Esophagus squamous epithelium (tissue), 5 donors: ENCODE results near the gene NAE1. TPM values are rescaled to one million over a fixed set of nuclear protein-coding genes. Genes with fewer than 3 reads are reported as not detected.

Experiments used
- DNase-seq: peaks from one replicate; lab custom pipeline; 2025; lab: John Stamatoyannopoulos, UW
- H3K27ac ChIP-seq, 4 donors: fragments of 200-600 bp; sonication (generic); one replicate each; pipeline ENCODE4 v1.5.1; 2016 to 2019; ENCODE audit warnings: mild to moderate bottlenecking in 1 of 4
- H3K27me3 ChIP-seq, 4 donors: fragments of 200-600 bp; sonication (generic); 1 replicate in 3 of 4; 2 replicates in 1 of 4; pipeline versions ENCODE4 v1.5.1 to v1.6.0; 2017 to 2021; ENCODE audit warnings: antibody characterized with exemption in 1 of 4
- H3K36me3 ChIP-seq, 3 donors: fragments of 200-600 bp; sonication (generic); one replicate each; pipeline ENCODE4 v1.5.1; 2016 to 2019
- H3K4me1 ChIP-seq, 3 donors: fragments of 200-600 bp; sonication (generic); one replicate each; pipeline ENCODE4 v1.5.1; 2017 to 2019
- H3K4me3 ChIP-seq, 4 donors: fragments of 200-600 bp; sonication (generic); 1 replicate in 3 of 4; 2 replicates in 1 of 4; pipeline ENCODE4 v1.5.1; 2016 to 2019; ENCODE audit warnings: mild to moderate bottlenecking in 2 of 4, moderate library complexity in 1 of 4
- H3K9me3 ChIP-seq, 3 donors: fragments of 200-600 bp; sonication (generic); one replicate each; pipeline ENCODE4 v1.5.1; 2016 to 2019
- POLR2A ChIP-seq, 4 donors: fragments of 450-650 bp; IDR thresholded peaks; one replicate each; pipeline ENCODE4 v1.6.1; 2017; ENCODE audit warnings: antibody characterized with exemption in 4 of 4, mild to moderate bottlenecking in 4 of 4, moderate library complexity in 3 of 4
- WGBS, 2 donors: methylation state at CpG; one replicate each; pipeline ENCODE4 v1.1.5; 2018; 5-methylcytosine and 5-hydroxymethylcytosine counted together
- intact Hi-C: fragments of 100-400 bp; cut with DNase I; formaldehyde crosslinking; loops from one replicate; pipeline ENCODE4 v1.15.0; 2022
- total RNA-seq, 4 donors: library from RNA; depleted of rRNA; stranded (reverse); fragments of >200 nt; gene quantifications; one replicate each; pipeline ENCODE4 v1.1.0, GENCODE V29; 2016
- TF ChIP-seq, protein P1 (sequence below), 6 experiments: fragments of 450-650 bp in 4 of 6; fragments of 200-600 bp in 2 of 6; sonication (generic) in 2 of 6; IDR thresholded peaks; one replicate each; pipeline ENCODE4 v1.5.1; 2016 to 2019; ENCODE audit warnings: antibody characterized with exemption in 6 of 6, mild to moderate bottlenecking in 4 of 6, moderate library complexity in 4 of 6
- donor health status: DM: yes; HTN: yes; CAD: no.

NAE1 gene
- total RNA-seq, 4 donors from 2014 or later = 31.4 to 74.7 (median 45.7) TPM

DNA sequence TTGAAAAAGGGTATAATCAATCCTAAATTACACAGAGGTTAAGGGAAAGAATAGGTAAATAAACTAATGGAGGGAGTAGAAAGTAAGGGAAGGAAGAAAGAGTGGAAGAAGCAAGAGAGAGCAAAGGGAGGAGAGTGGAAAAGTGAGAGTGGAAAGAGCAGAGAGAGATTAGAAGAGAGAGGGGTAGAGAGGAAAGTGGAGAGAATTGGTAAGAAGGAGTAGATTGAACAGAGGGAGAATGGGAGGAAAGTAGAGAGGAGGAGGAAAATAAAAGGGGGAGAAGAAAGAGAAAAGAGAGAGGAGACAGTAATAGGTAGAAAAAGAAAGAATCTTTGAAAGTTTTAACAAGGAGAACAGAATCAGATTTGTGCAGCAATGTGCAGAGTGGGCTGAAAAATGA, 54.3 kb downstream of the NAE1 start:
- Histone ChIP-seq H3K27me3 (no peaks in the 10 kb centered on the region), H3K36me3 (no peaks in the 10 kb centered on the region)
- intact Hi-C loops = no loop called here

DNA sequence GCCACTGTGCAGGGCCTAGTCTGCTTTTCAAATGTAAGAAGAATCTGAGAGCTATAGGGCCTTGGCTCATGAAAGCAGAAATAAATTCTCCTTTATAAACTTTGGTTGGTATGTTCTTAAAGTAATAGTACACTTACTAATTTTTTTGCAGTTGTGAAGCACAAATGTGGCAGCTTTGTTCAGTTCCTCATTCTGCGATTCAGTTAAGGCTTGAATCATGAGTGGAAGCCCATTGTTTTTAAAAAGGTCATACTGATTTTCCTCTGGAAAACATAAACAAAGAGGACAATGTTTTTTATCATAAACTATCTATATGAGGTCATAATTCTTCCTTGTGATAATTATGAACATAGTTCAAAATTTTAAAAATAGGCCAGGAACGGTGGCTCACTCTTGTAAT, 55.8 kb downstream of the NAE1 start:
- intact Hi-C loops = no loop called here
- H3K4me3 ChIP-seq = no peak overlapping the region
- 79 to 80% methylated on average over 2 of the region's 2 CpGs for WGBS, 2 donors
- H3K27ac ChIP-seq = no peak overlapping the region
- no peak for DNase-seq
- no peaks in the 10 kb centered on the region for H3K4me1 ChIP-seq
- no peaks in the 10 kb centered on the region for H3K27me3 ChIP-seq
- H3K9me3 ChIP-seq = no peaks in the 10 kb centered on the region
- no peaks in the 10 kb centered on the region for H3K36me3 ChIP-seq
- TF ChIP-seq POLR2A (IDR thresholded peaks at IDR 0.05) = no peak
- TF ChIP-seq, protein P1, sequence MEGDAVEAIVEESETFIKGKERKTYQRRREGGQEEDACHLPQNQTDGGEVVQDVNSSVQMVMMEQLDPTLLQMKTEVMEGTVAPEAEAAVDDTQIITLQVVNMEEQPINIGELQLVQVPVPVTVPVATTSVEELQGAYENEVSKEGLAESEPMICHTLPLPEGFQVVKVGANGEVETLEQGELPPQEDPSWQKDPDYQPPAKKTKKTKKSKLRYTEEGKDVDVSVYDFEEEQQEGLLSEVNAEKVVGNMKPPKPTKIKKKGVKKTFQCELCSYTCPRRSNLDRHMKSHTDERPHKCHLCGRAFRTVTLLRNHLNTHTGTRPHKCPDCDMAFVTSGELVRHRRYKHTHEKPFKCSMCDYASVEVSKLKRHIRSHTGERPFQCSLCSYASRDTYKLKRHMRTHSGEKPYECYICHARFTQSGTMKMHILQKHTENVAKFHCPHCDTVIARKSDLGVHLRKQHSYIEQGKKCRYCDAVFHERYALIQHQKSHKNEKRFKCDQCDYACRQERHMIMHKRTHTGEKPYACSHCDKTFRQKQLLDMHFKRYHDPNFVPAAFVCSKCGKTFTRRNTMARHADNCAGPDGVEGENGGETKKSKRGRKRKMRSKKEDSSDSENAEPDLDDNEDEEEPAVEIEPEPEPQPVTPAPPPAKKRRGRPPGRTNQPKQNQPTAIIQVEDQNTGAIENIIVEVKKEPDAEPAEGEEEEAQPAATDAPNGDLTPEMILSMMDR (IDR thresholded peaks at IDR 0.05) = no peak

More for the DNA sequence above, 54.3 kb downstream of the NAE1 start:
- TF ChIP-seq, protein P1 (IDR thresholded peaks at IDR 0.05) = no peak
- TF ChIP-seq POLR2A (IDR thresholded peaks at IDR 0.05) = no peak
- DNase-seq = no peak
- Histone ChIP-seq H3K27ac (no peak overlapping the region), H3K4me1 (no peaks in the 10 kb centered on the region), H3K9me3 (no peaks in the 10 kb centered on the region), H3K4me3 (no peak overlapping the region)

DNA sequence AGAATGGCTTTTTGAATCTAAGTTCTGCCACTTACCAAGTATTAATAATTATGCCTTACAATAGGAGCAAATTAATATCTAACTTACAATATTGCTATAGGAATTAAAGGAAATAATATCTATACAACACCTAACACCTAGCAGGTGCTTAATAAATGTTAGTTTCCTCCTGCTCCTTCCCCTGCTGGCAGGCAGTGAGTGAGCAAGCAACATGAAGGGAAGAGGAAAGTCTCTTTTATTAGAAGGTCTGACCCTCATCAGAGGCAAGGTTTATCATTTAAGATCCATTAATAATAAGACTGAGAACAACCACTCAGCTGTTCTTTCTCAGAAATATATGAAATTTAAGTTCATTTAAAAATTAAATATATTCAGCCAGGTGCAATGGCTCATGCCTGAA, 72.7 kb downstream of the NAE1 start:
- H3K27me3 ChIP-seq = peaks cover 0 to 3% (median 0%) of the 10 kb centered on the region in 4 donors
- no peak for DNase-seq
- H3K27ac ChIP-seq = no peak overlapping the region
- no peak for TF ChIP-seq POLR2A (IDR thresholded peaks at IDR 0.05)
- TF ChIP-seq, protein P1 (IDR thresholded peaks at IDR 0.05) = no peak
- H3K4me3 ChIP-seq = no peak overlapping the region
- intact Hi-C loops = no loop called here
- H3K4me1 ChIP-seq = no peaks in the 10 kb centered on the region
- no peaks in the 10 kb centered on the region for H3K36me3 ChIP-seq
- no peaks in the 10 kb centered on the region for H3K9me3 ChIP-seq

DNA sequence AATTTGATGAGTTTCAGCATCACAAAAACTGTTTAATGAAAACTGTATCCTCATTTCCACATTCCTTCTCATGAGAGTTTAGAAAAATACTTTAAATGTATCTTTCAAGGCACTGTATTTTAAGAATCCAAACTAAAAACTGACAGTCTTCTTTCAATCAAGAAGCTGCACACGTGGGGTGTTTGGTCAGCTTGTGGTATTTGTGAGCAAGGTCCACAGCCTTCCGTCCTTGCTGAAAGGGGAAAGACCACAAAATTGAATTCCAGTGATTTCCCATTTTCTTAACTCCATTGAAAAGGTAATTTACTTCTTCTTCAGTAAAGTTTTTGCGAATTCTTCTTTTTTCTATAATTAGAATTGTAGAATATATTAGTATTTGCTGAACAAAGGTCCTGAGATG, 76.0 kb downstream of the NAE1 start:
- no peak for DNase-seq
- Histone ChIP-seq H3K27ac (no peak overlapping the region), H3K9me3 (no peaks in the 10 kb centered on the region), H3K36me3 (no peaks in the 10 kb centered on the region), H3K4me1 (peaks cover 12 to 22% (median 12%) of the 10 kb centered on the region in 3 donors), H3K27me3 (peaks cover 0 to 3% (median 0%) of the 10 kb centered on the region in 4 donors), H3K4me3 (no peak overlapping the region)
- 67 to 73% methylated on average over 3 of the region's 3 CpGs for WGBS, 2 donors
- TF ChIP-seq POLR2A (IDR thresholded peaks at IDR 0.05) = no peak
- TF ChIP-seq, protein P1 (IDR thresholded peaks at IDR 0.05) = no peak
- intact Hi-C loops = no loop called here

DNA sequence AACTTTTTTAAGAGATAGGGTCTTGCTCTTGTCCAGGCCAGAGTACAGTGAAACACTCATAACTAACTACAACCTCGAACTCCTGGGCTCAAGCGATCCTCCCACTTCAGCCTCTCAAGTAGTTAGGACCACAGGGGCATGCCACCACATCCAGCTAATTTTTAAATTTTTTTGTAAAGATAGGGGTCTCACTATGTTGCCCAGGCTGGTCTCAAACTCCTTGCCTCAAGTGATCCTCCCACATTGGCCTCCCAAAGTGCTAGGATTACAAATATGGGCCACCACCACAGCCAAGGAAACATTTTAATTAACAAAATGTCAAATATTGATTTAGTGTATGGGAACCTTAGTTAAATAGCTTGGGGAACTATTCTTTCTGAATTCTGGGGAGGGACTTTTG, 76.6 kb downstream of the NAE1 start:
- TF ChIP-seq, protein P1 (IDR thresholded peaks at IDR 0.05) = no peak
- TF ChIP-seq POLR2A (IDR thresholded peaks at IDR 0.05) = no peak
- no peak overlapping the region for H3K4me3 ChIP-seq
- intact Hi-C loops = no loop called here

More for the DNA sequence above, 76.6 kb downstream of the NAE1 start:
- no peak for DNase-seq
- Histone ChIP-seq H3K27ac (no peak overlapping the region), H3K27me3 (peaks cover 0 to 3% (median 0%) of the 10 kb centered on the region in 4 donors), H3K9me3 (no peaks in the 10 kb centered on the region), H3K36me3 (peaks cover 0 to 2% (median 0%) of the 10 kb centered on the region in 3 donors), H3K4me1 (peaks cover 13 to 29% (median 18%) of the 10 kb centered on the region in 3 donors)
- WGBS, 2 donors = 93 to 100% methylated on average over 2 of the region's 2 CpGs
